Coronary artery (tissue), 2 donors: ENCODE results near the gene PLXNA1.

Experiments used
- DNase-seq: peaks from one replicate; pipeline ENCODE4 v3.0.0-alpha.2; 2017; ENCODE audit warnings: low spot score
- H3K27ac ChIP-seq, 2 donors: fragments of 200-600 bp; sonication (generic); one replicate each; pipeline ENCODE4 v1.5.1; 2016 to 2019
- H3K4me3 ChIP-seq: fragments of 200-600 bp; sonication (generic); 2 replicates; pipeline ENCODE4 v1.5.1; 2016; ENCODE audit warnings: mild to moderate bottlenecking, moderate library complexity
- TF ChIP-seq, protein P1 (sequence below): fragments of 200-600 bp; sonication (generic); IDR thresholded peaks from one replicate; pipeline ENCODE4 v1.5.1; 2019; ENCODE audit warnings: antibody characterized with exemption

PLXNA1 gene

DNA sequence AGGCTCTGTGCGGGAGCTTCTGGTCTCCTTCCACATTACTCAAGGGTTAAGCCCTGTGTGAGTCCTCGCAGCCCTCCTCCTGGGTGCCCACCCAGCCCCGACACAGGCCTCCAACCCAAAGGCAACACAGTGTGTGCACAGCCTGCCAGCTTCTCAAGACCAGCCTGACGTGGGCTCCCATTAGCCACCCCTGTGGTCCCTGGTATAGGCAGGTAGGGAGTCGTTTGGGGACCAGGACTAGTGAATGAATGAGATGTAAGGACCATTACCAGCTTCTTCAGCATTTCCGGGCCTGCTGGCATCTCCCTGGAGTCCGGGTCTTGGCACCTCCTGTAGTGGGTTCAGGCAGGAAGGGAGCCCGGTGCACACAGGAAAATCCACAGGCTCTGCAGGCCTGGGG, 20.2 kb upstream of the PLXNA1 start:
- TF ChIP-seq, protein P1, sequence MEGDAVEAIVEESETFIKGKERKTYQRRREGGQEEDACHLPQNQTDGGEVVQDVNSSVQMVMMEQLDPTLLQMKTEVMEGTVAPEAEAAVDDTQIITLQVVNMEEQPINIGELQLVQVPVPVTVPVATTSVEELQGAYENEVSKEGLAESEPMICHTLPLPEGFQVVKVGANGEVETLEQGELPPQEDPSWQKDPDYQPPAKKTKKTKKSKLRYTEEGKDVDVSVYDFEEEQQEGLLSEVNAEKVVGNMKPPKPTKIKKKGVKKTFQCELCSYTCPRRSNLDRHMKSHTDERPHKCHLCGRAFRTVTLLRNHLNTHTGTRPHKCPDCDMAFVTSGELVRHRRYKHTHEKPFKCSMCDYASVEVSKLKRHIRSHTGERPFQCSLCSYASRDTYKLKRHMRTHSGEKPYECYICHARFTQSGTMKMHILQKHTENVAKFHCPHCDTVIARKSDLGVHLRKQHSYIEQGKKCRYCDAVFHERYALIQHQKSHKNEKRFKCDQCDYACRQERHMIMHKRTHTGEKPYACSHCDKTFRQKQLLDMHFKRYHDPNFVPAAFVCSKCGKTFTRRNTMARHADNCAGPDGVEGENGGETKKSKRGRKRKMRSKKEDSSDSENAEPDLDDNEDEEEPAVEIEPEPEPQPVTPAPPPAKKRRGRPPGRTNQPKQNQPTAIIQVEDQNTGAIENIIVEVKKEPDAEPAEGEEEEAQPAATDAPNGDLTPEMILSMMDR, result no peak
- no peak for DNase-seq
- H3K4me3 ChIP-seq, result no peak overlapping the region
- H3K27ac ChIP-seq, result no peak overlapping the region

DNA sequence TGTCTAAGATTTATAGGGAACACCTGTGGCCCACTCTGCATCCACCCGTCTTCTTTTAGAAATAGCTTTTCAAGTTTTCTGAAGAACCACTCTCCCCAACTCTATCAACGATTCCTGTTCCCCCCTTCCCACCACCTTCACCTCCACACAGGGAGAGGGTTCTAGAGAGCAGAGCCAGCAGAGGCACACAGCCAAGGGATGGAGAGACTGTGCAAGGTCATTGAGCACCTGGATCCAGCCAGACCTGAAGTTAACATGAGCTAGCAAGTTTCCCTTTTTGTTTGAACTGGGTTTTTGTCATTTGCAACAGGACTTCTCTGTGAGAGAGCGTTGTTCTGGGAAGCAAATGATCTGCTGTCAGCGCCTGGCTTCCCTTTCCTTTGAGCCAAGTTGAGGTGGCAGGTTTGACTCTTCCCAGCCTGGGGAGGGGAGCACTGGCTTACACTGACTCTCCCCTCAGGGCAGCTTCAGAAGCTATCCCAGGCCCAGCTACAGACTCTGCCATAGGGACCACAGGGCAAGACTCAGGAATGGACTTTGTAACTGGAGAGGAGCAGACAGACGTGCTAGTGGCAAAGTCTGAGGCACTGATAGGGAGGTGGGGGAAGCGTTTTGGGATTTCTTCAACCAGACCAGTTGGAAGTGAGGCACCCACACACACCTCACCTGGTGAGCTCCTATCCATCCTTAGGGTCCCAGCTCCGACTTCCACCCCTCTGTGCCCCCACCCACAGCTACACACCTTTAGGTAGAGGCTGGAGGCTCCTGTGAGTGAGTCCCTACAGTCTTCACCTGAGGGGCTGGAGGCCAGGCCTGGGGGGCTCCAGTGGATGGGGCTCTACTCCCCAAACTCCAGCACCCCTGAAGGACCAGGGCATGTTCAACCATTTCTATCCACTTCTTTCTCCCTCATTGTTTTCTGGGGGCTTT, 19.4 kb upstream of the PLXNA1 start:
- Histone ChIP-seq H3K4me3 (no peak overlapping the region), H3K27ac (no peak overlapping the region)
- DNase-seq, result no peak
- TF ChIP-seq, protein P1, result no peak

DNA sequence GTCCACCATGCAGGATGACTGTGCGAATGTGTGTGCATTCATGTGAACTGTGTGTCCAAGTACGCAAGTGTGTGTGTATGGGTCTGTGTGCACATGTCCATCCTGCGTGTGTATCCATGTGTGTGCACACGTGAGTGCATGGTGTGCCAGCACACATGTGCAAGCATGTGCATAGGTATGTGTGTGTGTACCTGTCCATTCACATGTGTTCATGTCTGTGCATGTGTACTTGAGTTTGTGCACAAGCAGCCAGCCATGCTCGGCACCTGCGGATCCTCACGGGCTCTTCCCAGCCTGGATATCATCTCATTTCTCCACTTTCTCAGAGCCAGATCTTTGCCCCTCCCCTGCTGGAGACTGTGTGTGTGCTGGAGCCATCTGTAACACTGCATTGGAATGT, 18.7 kb upstream of the PLXNA1 start:
- TF ChIP-seq, protein P1, result no peak
- no peak for DNase-seq
- no peak overlapping the region for H3K27ac ChIP-seq
- no peak overlapping the region for H3K4me3 ChIP-seq

DNA sequence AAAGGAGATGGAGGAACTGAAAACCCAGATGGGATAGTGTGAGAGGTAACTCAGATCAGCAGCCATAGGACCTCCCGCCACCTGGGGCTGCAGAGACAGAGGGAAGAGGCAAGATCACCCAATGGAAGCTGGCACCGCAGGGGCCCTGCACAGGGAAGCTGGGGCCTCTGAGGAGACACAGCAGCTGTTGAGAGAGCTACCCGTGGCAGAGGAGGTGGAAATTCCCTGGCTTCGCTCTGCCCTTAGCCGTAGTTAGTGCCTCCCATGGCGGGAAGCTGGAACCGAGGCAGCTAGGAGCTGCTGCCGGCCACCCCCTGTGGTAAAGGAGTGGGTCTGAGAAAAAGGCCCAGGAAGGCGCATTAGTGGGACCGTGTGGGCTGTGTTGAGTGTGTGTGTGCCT, 18.0 kb upstream of the PLXNA1 start:
- Histone ChIP-seq H3K4me3 (no peak overlapping the region), H3K27ac (no peak overlapping the region)
- DNase-seq, result no peak
- TF ChIP-seq, protein P1, result no peak

DNA sequence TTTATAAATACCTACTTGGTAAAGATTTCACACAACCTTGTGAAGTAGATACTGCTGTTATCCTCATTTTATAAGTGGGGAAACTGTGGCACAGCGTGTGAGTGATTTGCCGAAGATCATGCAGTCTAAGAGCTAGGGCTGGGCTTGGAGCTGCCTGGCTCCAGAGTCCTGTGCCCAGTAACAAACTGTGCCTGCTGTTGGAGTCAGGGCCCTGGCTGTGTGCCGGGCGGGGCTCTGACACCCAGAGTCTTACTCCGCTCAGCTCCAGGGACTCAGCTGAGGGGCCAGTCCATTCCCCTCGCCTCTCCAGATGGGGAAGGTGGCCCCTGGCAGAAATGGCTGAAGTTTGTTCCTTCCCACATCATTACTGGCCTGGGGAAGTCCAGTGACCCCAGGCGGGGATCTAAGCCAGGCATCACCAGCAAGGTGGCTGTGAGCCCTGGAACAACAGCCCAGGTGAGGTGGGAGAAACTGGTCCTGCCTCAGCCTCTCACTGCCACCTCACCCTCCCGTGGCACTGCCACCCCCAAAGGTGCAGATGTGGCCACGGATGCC, 17.3 kb upstream of the PLXNA1 start:
- no peak for DNase-seq
- Histone ChIP-seq H3K4me3 (no peak overlapping the region), H3K27ac (no peak overlapping the region)
- TF ChIP-seq, protein P1, result no peak

DNA sequence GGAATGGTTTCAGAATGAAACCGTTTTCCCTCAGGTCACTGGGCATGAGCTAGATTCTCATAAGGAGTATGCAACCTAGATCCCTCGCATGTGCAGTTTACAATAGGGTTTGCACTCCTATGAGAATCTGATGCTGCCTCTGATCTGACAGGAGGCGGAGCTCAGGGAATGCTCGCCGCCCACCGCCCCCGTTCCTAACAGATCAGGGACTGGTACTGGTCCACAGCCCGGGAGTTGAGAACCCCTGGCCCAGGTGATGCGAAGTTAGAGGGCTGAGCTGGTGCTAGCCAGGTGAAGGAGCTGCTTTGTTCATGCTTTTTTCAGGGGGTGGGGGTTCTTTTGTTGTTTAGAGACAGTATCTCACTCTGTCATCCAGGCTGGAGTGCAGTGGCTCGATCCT, 15.5 kb upstream of the PLXNA1 start:
- no peak overlapping the region for H3K27ac ChIP-seq
- H3K4me3 ChIP-seq, result no peak overlapping the region
- no peak for DNase-seq
- TF ChIP-seq, protein P1, result no peak
